ENCODE measurements around the gene ANKRD49. TPM values are rescaled to one million over a fixed set of nuclear protein-coding genes. Genes with fewer than 3 reads are reported as not detected.
A peak's percentile ranks its signal among the peaks of the same experiment; 100 is the strongest.

ANKRD49 gene
- total and polyA plus RNA-seq, 10 of the 15 experiments (the other 5 are each of a cell fraction or from before 2014, with no cell fraction given), result 19.2 to 46.6 (median 33.6) TPM

DNA sequence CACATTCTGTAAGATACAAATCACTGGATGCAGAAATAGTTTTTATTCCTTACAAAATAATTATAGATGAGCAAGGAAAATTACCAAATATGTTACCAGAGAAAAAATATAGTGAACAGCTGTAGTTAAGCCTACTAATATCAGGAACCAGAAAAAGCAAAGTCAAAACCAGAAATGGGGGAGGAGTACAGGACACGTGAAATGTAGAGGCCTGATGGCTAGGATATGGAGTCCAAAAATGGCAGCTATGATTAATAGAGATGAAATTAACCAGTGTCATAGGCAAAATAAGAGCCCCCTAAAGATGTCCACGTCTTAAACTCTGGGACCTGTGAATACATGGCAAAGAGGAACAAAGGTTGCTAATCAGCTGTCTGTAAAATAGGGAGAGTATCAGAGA, 34.2 kb upstream of the ANKRD49 start:
- H3K9ac ChIP-seq (ENCODE audit: control insufficient read depth, insufficient read depth, low read length), result no peak overlapping the region
- peaks cover 9% of the 10 kb centered on the region; the same call in 1 of the 2 replicates for H3K4me1 ChIP-seq (ENCODE audit: control insufficient read depth, insufficient read depth, low read length)
- WGBS (ENCODE audit: insufficient coverage, insufficient replicate concordance, low lambda C conversion rate, missing lambda C conversion rate), result 0% methylated on average over 2 of the region's 2 CpGs
- no peak overlapping the region for H3K4me3 ChIP-seq
- H3K4me2 ChIP-seq (ENCODE audit: control insufficient read depth, insufficient read depth), result no peak overlapping the region
- H3K9me3 ChIP-seq (replicated peaks; ENCODE audit: control insufficient read depth, insufficient read depth, low read length), result no peaks in the 10 kb centered on the region
- ChIA-PET POLR2A (interaction anchor here (1.1 kb wide), 1 partner anchor 11 kb away, joined by 3 read pairs; no protein-coding TSS in a partner anchor), CTCF (interaction anchor here (1.1 to 1.8 kb wide), 5 partner anchors 33 to 288 kb away, joined by 3 to 5 read pairs (median 3); no protein-coding TSS in a partner anchor), SMC1A (ENCODE audit: uncharacterized antibody, unreplicated experiment) (interaction anchor here (1.1 to 2.2 kb wide), 8 partner anchors 8 to 275 kb away, joined by 3 to 7 read pairs (median 4); no protein-coding TSS in a partner anchor), RAD21 (ENCODE audit: unreplicated experiment) (interaction anchor here (1.0 to 2.3 kb wide), 2 partner anchors 14 to 33 kb away, joined by 3 to 5 read pairs; no protein-coding TSS in a partner anchor)
- H3K27ac ChIP-seq (ENCODE audit: control insufficient read depth, insufficient read depth), result peak overlapping the region; percentile 32
- no peaks in the 10 kb centered on the region for H4K20me1 ChIP-seq (ENCODE audit: control insufficient read depth, insufficient read depth)
- no peak for FAIRE-seq
- BruUV-seq (replicated peaks), result no TSS peak
- in situ Hi-C loops (cut with MboI) (no loop called here), intact Hi-C loops (cut with micrococcal nuclease; ENCODE audit: unreplicated experiment) (no loop called here)
- no peak for DNase-seq (ENCODE audit: low read depth, low spot score)
- no peaks in the 10 kb centered on the region for H3K79me2 ChIP-seq (ENCODE audit: control insufficient read depth, insufficient read depth, low read length)
- peaks cover 2 to 9% of the 10 kb centered on the region in 2 experiments for H3K36me3 ChIP-seq (ENCODE audit: control insufficient read depth in 2 of 2, insufficient read depth in 2 of 2, low read length in 1 of 2)
- H3K27me3 ChIP-seq (replicated peaks in 1 of 2; ENCODE audit: control insufficient read depth in 2 of 2, insufficient read depth in 2 of 2, low read length in 1 of 2), result no peaks in the 10 kb centered on the region
- no peak for TF ChIP-seq SPI1 (IDR thresholded peaks at IDR 0.05; ENCODE audit: borderline replicate concordance, insufficient read depth, low read depth, low read length)
- TF ChIP-seq TCF12 (IDR thresholded peaks at IDR 0.05; ENCODE audit: low read depth, low read length), result peak; percentile 64; the same call in 1 of the 2 replicates
- no peak for TF ChIP-seq SMARCA5 (IDR thresholded peaks at IDR 0.05)
- no peak for TF ChIP-seq CBFB (IDR thresholded peaks at IDR 0.05; ENCODE audit: low read depth)
- peak; percentile 75 for TF ChIP-seq NFIC (IDR thresholded peaks at IDR 0.05; ENCODE audit: low read depth, low read length)
- peak; percentile 92 for TF ChIP-seq JUNB (IDR thresholded peaks at IDR 0.05)
- TF ChIP-seq YY1 (IDR thresholded peaks at IDR 0.05; ENCODE audit: low read depth, low read length), result peak; percentile 58; the same call in 1 of the 2 replicates
- TF ChIP-seq IRF4 (IDR thresholded peaks at IDR 0.05; ENCODE audit: low read depth, low read length), result peak; percentile 80; the same call in 1 of the 2 replicates
- TF ChIP-seq SUZ12 (IDR thresholded peaks at IDR 0.05; ENCODE audit: unreplicated experiment), result no peak
- TF ChIP-seq RUNX3 (IDR thresholded peaks at IDR 0.05; ENCODE audit: low read length), result peak; percentile 40
- no peak overlapping the region for H2AFZ ChIP-seq (ENCODE audit: control insufficient read depth, low read depth, low read length)
- peak; percentile 58 for ATAC-seq

All from GM12878 (cell line).